ENCODE measurements around the gene POU6F2. TPM values are rescaled to one million over a fixed set of nuclear protein-coding genes. Genes with fewer than 3 reads are reported as not detected.

Gene POU6F2
- total RNA-seq, 1 experiment from 2014 or later, result 0.27 TPM

- POLR2A ChIA-PET, result no interaction called here
- ATAC-seq, result no peak
- CTCF ChIA-PET, result no interaction called here
- H3K36me3 ChIP-seq (ENCODE audit: control insufficient read depth in 1 of 2, insufficient read depth in 2 of 2, low read length in 2 of 2), result no peaks in the 10 kb centered on the region
- H3K27ac ChIP-seq (ENCODE audit: low read depth, low read length), result no peak overlapping the region
- BruUV-seq (replicated peaks), result no TSS peak
- no peak overlapping the region for H3K4me3 ChIP-seq (replicated peaks in 1 of 2; ENCODE audit: low read depth in 1 of 2, low read length in 2 of 2)
- H3K9me2 ChIP-seq (ENCODE audit: insufficient read depth), result no peaks in the 10 kb centered on the region
- peaks cover 40% of the 10 kb centered on the region for H3K27me3 ChIP-seq (ENCODE audit: insufficient read depth, low read length)
- intact Hi-C loops (cut with micrococcal nuclease), result no loop called here
- H3K9ac ChIP-seq (ENCODE audit: low read length), result no peak overlapping the region
- no peaks in the 10 kb centered on the region for H3K79me2 ChIP-seq (ENCODE audit: insufficient read depth, low read length)
- TF ChIP-seq JUND (IDR thresholded peaks at IDR 0.05) (no peak), MAX (IDR thresholded peaks at IDR 0.05) (no peak), YY1 (IDR thresholded peaks at IDR 0.05; ENCODE audit: extremely low read depth, insufficient replicate concordance, low read depth, low read length) (no peak), EZH2phosphoT487 (IDR thresholded peaks at IDR 0.05; ENCODE audit: borderline replicate concordance) (no peak)
- no peak for DNase-seq (ENCODE audit: low read depth, low spot score)
- no peak overlapping the region for H2AFZ ChIP-seq (ENCODE audit: low read depth, low read length, poor library complexity, severe bottlenecking)
- no peak overlapping the region for H3K4me2 ChIP-seq (ENCODE audit: low read length)
- RAD21 ChIA-PET (ENCODE audit: low non-redundant PET in 1 of 2, low total read pairs in 2 of 2, uncharacterized antibody in 2 of 2, unreplicated experiment in 2 of 2), result no interaction called here
- no peaks in the 10 kb centered on the region for H3K9me3 ChIP-seq (ENCODE audit: control insufficient read depth in 1 of 2, insufficient read depth in 1 of 2, low read depth in 1 of 2, low read length in 2 of 2)
- H3K4me1 ChIP-seq (ENCODE audit: control insufficient read depth in 1 of 2, insufficient read depth in 2 of 2, low read length in 2 of 2), result no peaks in the 10 kb centered on the region
- no peaks in the 10 kb centered on the region for H4K20me1 ChIP-seq (ENCODE audit: insufficient read depth)
Measured at GRCh38 chr7:39301543-39301942, 323.8 kb downstream of the POU6F2 start.

- Histone ChIP-seq H3K27ac (ENCODE audit: low read depth, low read length) (no peak overlapping the region), H3K27me3 (ENCODE audit: insufficient read depth, low read length) (peaks cover 41% of the 10 kb centered on the region), H3K9ac (ENCODE audit: low read length) (no peak overlapping the region), H3K4me3 (replicated peaks in 1 of 2; ENCODE audit: low read depth in 1 of 2, low read length in 2 of 2) (no peak overlapping the region), H3K4me2 (ENCODE audit: low read length) (no peak overlapping the region), H3K79me2 (ENCODE audit: insufficient read depth, low read length) (no peaks in the 10 kb centered on the region), H4K20me1 (ENCODE audit: insufficient read depth) (no peaks in the 10 kb centered on the region), H3K9me3 (ENCODE audit: control insufficient read depth in 1 of 2, insufficient read depth in 1 of 2, low read depth in 1 of 2, low read length in 2 of 2) (no peaks in the 10 kb centered on the region), H3K4me1 (ENCODE audit: control insufficient read depth in 1 of 2, insufficient read depth in 2 of 2, low read length in 2 of 2) (no peaks in the 10 kb centered on the region), H3K36me3 (ENCODE audit: control insufficient read depth in 1 of 2, insufficient read depth in 2 of 2, low read length in 2 of 2) (no peaks in the 10 kb centered on the region), H3K9me2 (ENCODE audit: insufficient read depth) (no peaks in the 10 kb centered on the region), H2AFZ (ENCODE audit: low read depth, low read length, poor library complexity, severe bottlenecking) (no peak overlapping the region)
- ChIA-PET POLR2A (no interaction called here), CTCF (no interaction called here), RAD21 (ENCODE audit: low non-redundant PET in 1 of 2, low total read pairs in 2 of 2, uncharacterized antibody in 2 of 2, unreplicated experiment in 2 of 2) (interaction anchor here in 1 of 2 experiments (0.6 kb wide), 1 partner anchor 77 kb away, joined by 3 read pairs; no protein-coding TSS in a partner anchor)
- ATAC-seq (no peak), DNase-seq (ENCODE audit: low read depth, low spot score) (no peak)
- intact Hi-C loops (cut with micrococcal nuclease), result no loop called here
- no TSS peak for BruUV-seq (replicated peaks)
- no peak for TF ChIP-seq RAD21 (IDR thresholded peaks at IDR 0.05; ENCODE audit: low read depth)
- TF ChIP-seq SRF (IDR thresholded peaks at IDR 0.05; ENCODE audit: low read depth), result no peak
- TF ChIP-seq SIN3A (IDR thresholded peaks at IDR 0.05; ENCODE audit: low read depth), result no peak
- no peak for TF ChIP-seq CEBPB (IDR thresholded peaks at IDR 0.05; ENCODE audit: low read depth)
- no peak for TF ChIP-seq POLR2A (IDR thresholded peaks at IDR 0.05; ENCODE audit: borderline replicate concordance, extremely low read depth, insufficient read depth, insufficient read length)
- no peak for TF ChIP-seq EGR1 (IDR thresholded peaks at IDR 0.05; ENCODE audit: low read depth)
- no peak for TF ChIP-seq ZBTB33 (IDR thresholded peaks at IDR 0.05; ENCODE audit: extremely low read depth, insufficient replicate concordance, low read length)
- TF ChIP-seq MAX (IDR thresholded peaks at IDR 0.05), result no peak
- no peak for TF ChIP-seq SP1 (IDR thresholded peaks at IDR 0.05; ENCODE audit: low read depth)
- no peak for TF ChIP-seq REST (IDR thresholded peaks at IDR 0.05; ENCODE audit: low read depth)
- TF ChIP-seq ZFX (IDR thresholded peaks at IDR 0.05), result no peak
- TF ChIP-seq ELF1 (IDR thresholded peaks at IDR 0.05; ENCODE audit: borderline replicate concordance, low read depth), result no peak
- no peak for TF ChIP-seq EZH2phosphoT487 (IDR thresholded peaks at IDR 0.05; ENCODE audit: borderline replicate concordance)
- no peak for TF ChIP-seq ATF3 (IDR thresholded peaks at IDR 0.05)
- TF ChIP-seq ZNF274 (IDR thresholded peaks at IDR 0.05; ENCODE audit: low read depth, low read length), result no peak
Measured at GRCh38 chr7:39304178-39304577, 326.5 kb downstream of the POU6F2 start.
